CD14-positive monocyte (primary cell): ENCODE results near the gene SGCB. TPM values are rescaled to one million over a fixed set of nuclear protein-coding genes. Genes with fewer than 3 reads are reported as not detected.

Experiments used
- DNase-seq, 3 donors: peaks; one replicate each; pipeline ENCODE4 v3.0.0-alpha.2; 2011 to 2022
- H2AFZ ChIP-seq: 2 replicates; pipeline ENCODE4 v1.6.0; 2012; ENCODE audit warnings: mild to moderate bottlenecking, low read depth, low read length, inconsistent platforms; ENCODE audit not compliant: insufficient read depth, poor library complexity, severe bottlenecking
- H3K27ac ChIP-seq, 2 donors: 1 replicate in 1 of 2; 2 replicates in 1 of 2; pipeline ENCODE4 v1.5.1; 2012 to 2013; ENCODE audit warnings: low read length in 2 of 2, control low read depth in 1 of 2, inconsistent platforms in 1 of 2, low read depth in 1 of 2, mild to moderate bottlenecking in 1 of 2
- H3K27me3 ChIP-seq, 2 donors: one replicate each; pipeline versions ENCODE4 v1.6.0 to v1.6.1; 2011 to 2013; ENCODE audit warnings: low read length in 2 of 2; ENCODE audit not compliant: control insufficient read depth in 2 of 2, insufficient read depth in 2 of 2
- H3K36me3 ChIP-seq, 2 donors: replicated peaks in 1 of 2; 1 replicate in 1 of 2; 2 replicates in 1 of 2; pipeline versions ENCODE4 v1.5.1 to v1.6.1; 2012 to 2013; ENCODE audit warnings: low read length in 2 of 2, control low read depth in 1 of 2, inconsistent platforms in 1 of 2, mild to moderate bottlenecking in 1 of 2; ENCODE audit not compliant: insufficient read depth in 2 of 2, control insufficient read depth in 1 of 2
- H3K4me1 ChIP-seq, 2 donors: 1 replicate in 1 of 2; 2 replicates in 1 of 2; pipeline versions ENCODE4 v1.5.1 to v1.6.1; 2012 to 2013; ENCODE audit warnings: low read length in 2 of 2, control low read depth in 1 of 2, inconsistent platforms in 1 of 2, mild to moderate bottlenecking in 1 of 2, moderate library complexity in 1 of 2; ENCODE audit not compliant: insufficient read depth in 2 of 2, control insufficient read depth in 1 of 2
- H3K4me2 ChIP-seq: replicated peaks from 2 replicates; pipeline ENCODE3; 2012; ENCODE audit warnings: low read length, moderate library complexity, mild to moderate bottlenecking; ENCODE audit not compliant: poor library complexity, severe bottlenecking; ENCODE audit errors: extremely low read depth
- H3K4me3 ChIP-seq, 3 experiments: fragments of 200-600 bp in 1 of 3; sonication (generic) in 1 of 3; replicated peaks in 1 of 3; 1 replicate in 2 of 3; 2 replicates in 1 of 3; pipeline ENCODE4 v1.5.1; 2011 to 2013; ENCODE audit warnings: low read length in 3 of 3, mild to moderate bottlenecking in 3 of 3, control low read depth in 2 of 3, low read depth in 2 of 3, inconsistent platforms in 1 of 3, moderate library complexity in 1 of 3
- H3K79me2 ChIP-seq: 2 replicates; pipeline ENCODE4 v1.6.0; 2012; ENCODE audit warnings: mild to moderate bottlenecking, control low read depth, inconsistent platforms, low read length, moderate library complexity; ENCODE audit not compliant: insufficient read depth
- H3K9ac ChIP-seq: 2 replicates; pipeline ENCODE4 v1.6.0; 2017; ENCODE audit warnings: low read length, mild to moderate bottlenecking; ENCODE audit not compliant: insufficient read depth, poor library complexity, severe bottlenecking
- H3K9me3 ChIP-seq, 2 donors: replicated peaks in 1 of 2; 1 replicate in 1 of 2; 2 replicates in 1 of 2; pipeline versions ENCODE4 v1.5.1 to v1.6.1; 2012 to 2013; ENCODE audit warnings: low read length in 2 of 2, control low read depth in 1 of 2; ENCODE audit not compliant: control insufficient read depth in 1 of 2, insufficient read depth in 1 of 2
- H4K20me1 ChIP-seq: 2 replicates; pipeline ENCODE4 v1.6.0; 2012; ENCODE audit warnings: mild to moderate bottlenecking, low read length, control low read depth, moderate library complexity; ENCODE audit not compliant: insufficient read depth
- H3K27ac Mint-ChIP-seq, 7 donors: one replicate each; pipeline ENCODE4 v1.8.0; 2020; ENCODE audit warnings: mild to moderate bottlenecking in 7 of 7, mixed read lengths in 7 of 7, moderate library complexity in 6 of 7, inconsistent platforms in 2 of 7
- H3K27me3 Mint-ChIP-seq, 3 donors: one replicate each; pipeline ENCODE4 v1.8.0; 2021 to 2022; ENCODE audit warnings: low read depth in 3 of 3, mild to moderate bottlenecking in 3 of 3, mixed read lengths in 3 of 3, moderate library complexity in 3 of 3, inconsistent platforms in 1 of 3
- H3K36me3 Mint-ChIP-seq, 2 donors: one replicate each; pipeline ENCODE4 v1.8.0; 2020; ENCODE audit warnings: mixed read lengths in 2 of 2, inconsistent platforms in 1 of 2, mild to moderate bottlenecking in 1 of 2
- H3K4me1 Mint-ChIP-seq: one replicate; pipeline ENCODE4 v1.8.0; 2020; ENCODE audit warnings: mild to moderate bottlenecking, mixed read lengths
- H3K4me3 Mint-ChIP-seq, 2 donors: one replicate each; pipeline ENCODE4 v1.8.0; 2020; ENCODE audit warnings: mild to moderate bottlenecking in 2 of 2, mixed read lengths in 2 of 2, moderate library complexity in 1 of 2
- H3K9me3 Mint-ChIP-seq, 7 donors: one replicate each; pipeline ENCODE4 v1.8.0; 2020 to 2022; ENCODE audit warnings: mixed read lengths in 7 of 7, mild to moderate bottlenecking in 6 of 7, moderate library complexity in 6 of 7, inconsistent platforms in 2 of 7
- CTCF ChIP-seq: fragments of 200-600 bp; IDR thresholded peaks from one replicate; pipeline ENCODE4 v1.8.0; 2022; ENCODE audit warnings: antibody characterized with exemption, mild to moderate bottlenecking
- WGBS: methylation state at CpG from one replicate; pipeline ENCODE4 v1.1.5; 2013; ENCODE audit warnings: missing lambda C conversion rate; ENCODE audit not compliant: insufficient coverage; 5-methylcytosine and 5-hydroxymethylcytosine counted together
- intact Hi-C, 2 donors: fragments of 100-400 bp; cut with micrococcal nuclease; formaldehyde crosslinking; loops; one replicate each; pipeline versions ENCODE4 v1.15.0 to v1.15.1; 2023
- polyA plus RNA-seq, 3 donors: library from polyadenylated mRNA; depleted of rRNA in 1 of 3; unstranded in 2 of 3; stranded (reverse) in 1 of 3; fragments of 300-500 nt in 2 of 3; fragments of >200 nt in 1 of 3; fragmentation: Illumina TruSeq in 2 of 3; gene quantifications; 1 replicate in 2 of 3; 2 replicates in 1 of 3; pipeline ENCODE4 v1.2.3, GENCODE V29; 2012 to 2021

The SGCB gene
- polyA plus RNA-seq, 3 donors = 0.77 to 0.96 (median 0.95) TPM

- no peaks in the 10 kb centered on the region for H3K36me3 ChIP-seq
- H3K9me3 Mint-ChIP-seq = no peaks in the 10 kb centered on the region
- no peak overlapping the region for H3K27ac Mint-ChIP-seq
- H2AFZ ChIP-seq = no peak overlapping the region
- H3K36me3 Mint-ChIP-seq = no peaks in the 10 kb centered on the region
- no CpG with 5 or more reads among the region's 1 CpG for WGBS
- intact Hi-C loops = no loop called here
- H3K4me1 ChIP-seq = peaks cover 21 to 30% of the 10 kb centered on the region in 2 donors
- no peak overlapping the region for H3K4me3 ChIP-seq
- H4K20me1 ChIP-seq = no peaks in the 10 kb centered on the region
- H3K27me3 ChIP-seq = no peaks in the 10 kb centered on the region
- H3K9ac ChIP-seq = no peak overlapping the region
- no peak overlapping the region for H3K27ac ChIP-seq
- no peak overlapping the region for H3K4me3 Mint-ChIP-seq
- no peaks in the 10 kb centered on the region for H3K79me2 ChIP-seq
- peaks cover 28% of the 10 kb centered on the region for H3K4me1 Mint-ChIP-seq
- H3K27me3 Mint-ChIP-seq = no peaks in the 10 kb centered on the region
- DNase-seq = no peak
- no peaks in the 10 kb centered on the region for H3K9me3 ChIP-seq
- no peak overlapping the region for H3K4me2 ChIP-seq
- no peak for TF ChIP-seq CTCF
Measured at GRCh38 chr4:52017814-52018213, 20.3 kb downstream of the SGCB start.

- TF ChIP-seq CTCF = no peak
Measured at GRCh38 chr4:52016981-52017380, 21.1 kb downstream of the SGCB start.

More at GRCh38 chr4:52016981-52017380, 21.1 kb downstream of the SGCB start:
- Histone ChIP-seq H3K9me3 (no peaks in the 10 kb centered on the region), H3K4me1 (peaks cover 21 to 30% of the 10 kb centered on the region in 2 donors), H3K4me2 (no peak overlapping the region), H3K27ac (no peak overlapping the region), H3K27me3 (no peaks in the 10 kb centered on the region), H2AFZ (no peak overlapping the region), H3K36me3 (no peaks in the 10 kb centered on the region), H3K9ac (no peak overlapping the region), H3K4me3 (no peak overlapping the region), H4K20me1 (no peaks in the 10 kb centered on the region), H3K79me2 (no peaks in the 10 kb centered on the region)
- H3K36me3 Mint-ChIP-seq = no peaks in the 10 kb centered on the region
- H3K9me3 Mint-ChIP-seq = no peaks in the 10 kb centered on the region
- H3K27ac Mint-ChIP-seq = no peak overlapping the region
- H3K4me3 Mint-ChIP-seq = no peak overlapping the region
- H3K4me1 Mint-ChIP-seq = peaks cover 28% of the 10 kb centered on the region
- WGBS = 92% methylated on average over 2 of the region's 3 CpGs
- H3K27me3 Mint-ChIP-seq = no peaks in the 10 kb centered on the region
- DNase-seq = no peak
- intact Hi-C loops = no loop called here
